Measurements from ENCODE around the gene AP2M1.
A peak's percentile ranks its signal among the peaks of the same experiment; 100 is the strongest.

DNA sequence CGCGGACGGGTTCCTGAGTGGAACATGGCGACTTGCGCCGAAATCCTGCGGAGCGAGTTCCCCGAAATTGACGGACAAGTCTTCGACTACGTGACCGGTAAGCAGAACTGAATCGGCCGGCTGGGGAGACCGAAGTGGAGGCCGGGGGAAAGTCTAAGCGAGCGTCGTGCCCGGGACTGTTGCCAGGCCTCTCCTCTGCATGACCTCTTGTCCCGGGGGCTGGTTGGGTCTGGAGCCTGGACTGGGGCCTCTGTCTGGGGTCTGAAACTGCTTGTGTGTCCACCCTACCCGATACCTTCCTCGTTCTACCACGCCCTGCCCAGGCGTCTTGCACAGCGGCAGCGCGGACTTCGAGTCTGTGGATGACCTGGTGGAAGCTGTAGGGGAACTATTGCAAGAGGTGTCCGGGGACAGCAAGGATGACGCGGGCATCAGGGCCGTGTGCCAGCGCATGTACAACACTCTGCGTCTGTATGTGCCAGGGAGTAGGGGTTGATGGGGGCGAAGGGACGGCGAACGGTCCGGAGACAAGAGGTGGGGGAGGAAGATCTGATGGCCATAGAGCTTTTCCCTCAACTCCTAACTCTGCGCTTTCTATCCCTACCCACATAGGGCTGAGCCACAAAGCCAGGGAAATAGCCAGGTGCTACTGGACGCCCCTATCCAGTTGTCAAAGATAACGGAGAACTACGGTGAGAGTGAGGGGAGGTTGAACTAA, 11.7 kb downstream of the AP2M1 start, which contains the start of gene ABCF3:
- peak; percentile 62 for TF ChIP-seq YY1 (IDR thresholded peaks at IDR 0.05; ENCODE audit: insufficient read depth, insufficient read length)
- TF ChIP-seq ZNF274 (IDR thresholded peaks at IDR 0.05; ENCODE audit: low read depth, low read length) = no peak
- no peak for TF ChIP-seq SUZ12 (IDR thresholded peaks at IDR 0.05; ENCODE audit: extremely low read depth, insufficient read depth, insufficient read length)

Measured in NT2/D1 (cell line).